Measurements from ENCODE around the gene FAM78A. TPM values are rescaled to one million over a fixed set of nuclear protein-coding genes. Genes with fewer than 3 reads are reported as not detected.
A peak's percentile ranks its signal among the peaks of the same experiment; 100 is the strongest.

The FAM78A gene
- total and polyA plus RNA-seq, 2 of the 8 experiments (the other 6 are each of a cell fraction or from before 2014, with no cell fraction given), result 3.1 TPM

DNA sequence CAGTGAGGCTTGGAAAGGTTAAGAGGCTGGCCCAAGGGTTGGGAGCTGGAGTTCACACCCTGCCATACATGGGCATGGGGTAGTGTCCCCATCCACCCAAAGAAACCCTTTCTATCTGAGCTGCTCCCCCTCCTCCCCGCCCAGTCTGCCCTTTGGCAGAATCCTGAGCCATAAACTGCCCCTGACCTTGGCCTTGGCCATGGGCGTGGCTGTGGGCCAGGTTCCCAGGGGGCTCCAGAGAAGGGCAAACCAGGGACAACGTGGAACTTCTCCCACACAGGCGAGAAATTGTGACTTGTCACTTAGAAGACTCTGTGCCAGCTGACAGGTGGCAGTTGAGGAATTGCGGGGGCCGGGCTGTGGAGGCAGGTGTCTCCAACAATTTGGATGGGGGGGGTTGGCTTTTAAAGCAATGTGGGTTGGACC is 4.8 kb downstream of the FAM78A start:
- no peak overlapping the region for H4K5ac ChIP-seq (ENCODE audit: insufficient read length, low read depth, low read length)
- H3K4ac ChIP-seq (replicated peaks; ENCODE audit: insufficient read length, low read depth, low read length), result no peak overlapping the region
- H3K4me1 ChIP-seq (replicated peaks in 1 of 4; ENCODE audit: control insufficient read depth in 3 of 4, insufficient read depth in 4 of 4, low read length in 3 of 4), result peaks cover 3 to 15% (median 9%) of the 10 kb centered on the region in 4 experiments; a peak in 5 of 7 replicates
- POLR2A ChIA-PET (ENCODE audit: partially characterized antibody), result no interaction called here
- H3K4me3 ChIP-seq (ENCODE audit: extremely low read depth in 1 of 4, insufficient read depth in 2 of 4, low read depth in 3 of 4, low read length in 4 of 4), result no peak overlapping the region
- no peak overlapping the region for H2BK120ac ChIP-seq (replicated peaks; ENCODE audit: low read depth, low read length)
- no peak overlapping the region for H3K23ac ChIP-seq (ENCODE audit: insufficient read length)
- no peak overlapping the region for H3K4me2 ChIP-seq (ENCODE audit: insufficient read depth in 1 of 2, low read depth in 2 of 2, low read length in 2 of 2)
- CTCF ChIA-PET (ENCODE audit: partially characterized antibody), result interaction anchor here (0.8 to 2.5 kb wide), 4 partner anchors 8 to 25 kb away, joined by 3 to 7 read pairs (median 5); no protein-coding TSS in a partner anchor
- H3K9me3 ChIP-seq (ENCODE audit: insufficient read depth in 2 of 2, low read depth in 1 of 2, low read length in 1 of 2), result no peaks in the 10 kb centered on the region
- no peak overlapping the region; the same call in 1 of the 2 replicates for H2BK15ac ChIP-seq (ENCODE audit: low read length)
- no peaks in the 10 kb centered on the region for H3K79me1 ChIP-seq (ENCODE audit: low read depth, low read length)
- no peaks in the 10 kb centered on the region for H4K20me1 ChIP-seq (replicated peaks in 1 of 2; ENCODE audit: control insufficient read depth in 1 of 2, insufficient read depth in 2 of 2, low read length in 2 of 2)
- H2AFZ ChIP-seq (ENCODE audit: low read length), result no peak overlapping the region
- H2BK20ac ChIP-seq (ENCODE audit: low read length), result no peak overlapping the region
- H3K79me2 ChIP-seq (ENCODE audit: control insufficient read depth in 1 of 2, insufficient read depth in 2 of 2, low read length in 2 of 2), result no peaks in the 10 kb centered on the region
- FAIRE-seq (no peak), DNase-seq (ENCODE audit: low read depth in 1 of 2, low spot score in 2 of 2) (no peak)
- H2BK12ac ChIP-seq (ENCODE audit: low read depth, low read length), result no peak overlapping the region
- H3K27ac ChIP-seq (ENCODE audit: low read depth, low read length), result no peak overlapping the region
- H3K27me3 ChIP-seq (replicated peaks in 1 of 4; ENCODE audit: control insufficient read depth in 3 of 4, extremely low read depth in 1 of 4, insufficient read depth in 3 of 4, low read length in 3 of 4), result peaks cover 0 to 13% (median 10%) of the 10 kb centered on the region in 4 experiments; a peak in 5 of 7 replicates
- no peak overlapping the region for H4K8ac ChIP-seq (ENCODE audit: extremely low read depth, insufficient read depth, low read length)
- no peak overlapping the region for H2AK5ac ChIP-seq (ENCODE audit: low read depth, low read length)
- H3K36me3 ChIP-seq (ENCODE audit: control insufficient read depth in 2 of 4, insufficient read depth in 4 of 4, low read length in 3 of 4), result no peaks in the 10 kb centered on the region
- 85% methylated on average over 6 of the region's 6 CpGs; no CpG with 5 or more reads in 1 of the 2 experiments for WGBS, 2 experiments (ENCODE audit: extremely low coverage in 1 of 2, insufficient coverage in 1 of 2, insufficient read length in 1 of 2, insufficient replicate concordance in 2 of 2, low coverage in 1 of 2, low lambda C conversion rate in 2 of 2, missing lambda C conversion rate in 1 of 2)
- no peak overlapping the region for H3K9ac ChIP-seq (replicated peaks in 1 of 4; ENCODE audit: extremely low read depth in 1 of 4, low read depth in 3 of 4, low read length in 3 of 4)
- no peak for TF ChIP-seq GTF2F1 (IDR thresholded peaks at IDR 0.05; ENCODE audit: borderline replicate concordance, low read depth, low read length)
- TF ChIP-seq NANOG (IDR thresholded peaks at IDR 0.05; ENCODE audit: insufficient read depth, low read depth, low read length, poor library complexity, severe bottlenecking), result no peak
- no peak for TF ChIP-seq HDAC2 (IDR thresholded peaks at IDR 0.05; ENCODE audit: borderline replicate concordance in 1 of 2, low read depth in 2 of 2, low read length in 2 of 2)
- 0 out of 2 replicates have a peak, but pooled peaks have one; percentile 32 for TF ChIP-seq SRF (IDR thresholded peaks at IDR 0.05; ENCODE audit: low read depth, low read length)
- no peak for TF ChIP-seq CHD1 (IDR thresholded peaks at IDR 0.05; ENCODE audit: low read depth, low read length)
- no peak for TF ChIP-seq ATF2 (IDR thresholded peaks at IDR 0.05; ENCODE audit: low read length)
- no peak for TF ChIP-seq RAD21 (IDR thresholded peaks at IDR 0.05 in 1 of 2, conservative IDR thresholded peaks at IDR 0.05 in 1 of 2; ENCODE audit: low read depth in 2 of 2, low read length in 2 of 2)
- TF ChIP-seq RXRA (IDR thresholded peaks at IDR 0.05; ENCODE audit: insufficient read depth, low read depth, low read length), result no peak
- H3K14ac ChIP-seq (ENCODE audit: insufficient read length), result no peak overlapping the region
- H3K56ac ChIP-seq (replicated peaks; ENCODE audit: insufficient read length, low read depth, low read length), result no peak overlapping the region
- H3K18ac ChIP-seq (ENCODE audit: extremely low read depth, low read length), result no peak overlapping the region
- no peaks in the 10 kb centered on the region; the same call in 1 of the 2 replicates for H3K23me2 ChIP-seq (ENCODE audit: low read depth, low read length)
- no peak overlapping the region for H4K91ac ChIP-seq (replicated peaks; ENCODE audit: insufficient read length, low read length)
- no peak overlapping the region for H2BK5ac ChIP-seq (ENCODE audit: low read depth, low read length)

Measured in H1 (cell line).